GM19351 (cell line): ENCODE results near the gene RASAL2.
A peak's percentile ranks its signal among the peaks of the same experiment; 100 is the strongest.
"Not testable (repeated sequence)": the region's sequence is repeated elsewhere in the genome, so short reads cannot be mapped to it uniquely, and the experiment has no call there.

ENCODE experiments used
- ATAC-seq: cut with Tn5 transposase; IDR thresholded peaks from one replicate; pipeline ENCODE4 v1.9.1; 2021; ENCODE audit warnings: mild to moderate bottlenecking, moderate library complexity; ENCODE audit not compliant: unreplicated experiment

The RASAL2 gene

DNA sequence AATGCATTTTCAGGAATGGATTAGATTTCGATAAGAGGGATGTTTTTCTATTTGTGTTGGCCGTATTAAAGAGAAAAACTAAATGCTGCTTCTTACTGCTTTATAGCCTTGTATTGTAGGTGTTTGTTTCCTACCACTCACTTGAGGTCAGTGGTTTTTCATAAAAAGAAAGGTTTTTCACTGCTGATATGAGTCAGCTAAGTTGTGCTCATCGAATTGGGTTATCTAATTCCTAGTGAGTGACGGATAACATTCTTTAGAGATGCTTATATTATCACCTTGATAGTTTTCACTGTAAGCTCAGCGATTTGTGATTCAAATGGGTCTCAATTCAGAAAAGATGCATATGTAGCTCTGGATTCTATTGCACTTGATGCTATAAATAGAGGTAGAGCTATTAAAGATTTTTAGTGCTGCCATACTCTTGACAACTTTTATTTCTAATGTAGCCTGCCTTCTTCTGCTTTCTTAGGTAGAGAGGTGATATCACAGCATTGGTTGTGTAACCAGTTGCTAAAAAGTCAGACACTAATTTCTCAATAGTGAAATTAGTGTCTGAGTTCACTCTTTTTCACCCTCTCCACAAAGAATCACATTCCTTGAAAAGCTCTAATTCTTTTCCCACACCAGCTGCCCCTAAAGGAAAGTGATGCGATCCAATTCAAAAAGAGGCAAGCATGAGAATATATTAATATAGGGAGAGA lies 180.0 kb downstream of the RASAL2 start:
- ATAC-seq: peak; percentile 94

DNA sequence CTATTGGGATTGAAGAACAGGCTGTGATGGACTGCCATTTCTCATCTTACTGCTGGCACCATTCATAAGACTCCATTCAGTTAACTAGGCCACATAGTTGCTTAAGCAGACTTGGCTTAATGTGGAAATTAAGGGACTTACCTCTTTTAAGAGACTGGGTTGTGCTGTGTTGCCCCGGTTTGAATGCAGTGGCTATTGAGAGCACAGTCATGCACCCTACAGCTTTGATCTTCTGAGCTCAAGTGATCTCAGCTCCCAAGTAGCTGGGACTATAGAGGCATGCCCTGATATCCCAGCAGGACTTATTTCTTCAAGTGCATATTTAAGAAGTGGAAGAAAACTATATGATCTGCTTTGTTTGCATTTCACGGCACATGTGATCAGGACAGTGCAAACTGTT lies 181.1 kb downstream of the RASAL2 start:
- no peak for ATAC-seq

DNA sequence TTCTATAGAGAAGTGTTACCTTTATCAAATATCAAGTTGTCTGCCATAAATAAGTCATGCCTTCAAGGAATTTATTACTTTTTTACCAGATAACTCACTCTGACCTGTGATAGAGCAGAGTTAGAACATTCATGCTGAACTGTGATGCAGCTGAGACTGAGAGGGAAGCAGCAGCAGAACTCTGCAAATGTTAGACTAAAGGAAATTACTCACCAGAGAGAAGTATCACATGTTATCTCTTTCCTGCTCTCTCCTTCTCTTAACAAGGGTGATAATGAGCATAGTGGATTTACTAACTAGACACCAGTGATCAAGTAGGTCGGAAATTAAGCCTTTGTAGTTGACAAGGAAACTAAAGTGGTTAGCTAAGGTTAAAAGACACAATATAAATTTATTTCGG lies 181.6 kb downstream of the RASAL2 start:
- no peak for ATAC-seq

DNA sequence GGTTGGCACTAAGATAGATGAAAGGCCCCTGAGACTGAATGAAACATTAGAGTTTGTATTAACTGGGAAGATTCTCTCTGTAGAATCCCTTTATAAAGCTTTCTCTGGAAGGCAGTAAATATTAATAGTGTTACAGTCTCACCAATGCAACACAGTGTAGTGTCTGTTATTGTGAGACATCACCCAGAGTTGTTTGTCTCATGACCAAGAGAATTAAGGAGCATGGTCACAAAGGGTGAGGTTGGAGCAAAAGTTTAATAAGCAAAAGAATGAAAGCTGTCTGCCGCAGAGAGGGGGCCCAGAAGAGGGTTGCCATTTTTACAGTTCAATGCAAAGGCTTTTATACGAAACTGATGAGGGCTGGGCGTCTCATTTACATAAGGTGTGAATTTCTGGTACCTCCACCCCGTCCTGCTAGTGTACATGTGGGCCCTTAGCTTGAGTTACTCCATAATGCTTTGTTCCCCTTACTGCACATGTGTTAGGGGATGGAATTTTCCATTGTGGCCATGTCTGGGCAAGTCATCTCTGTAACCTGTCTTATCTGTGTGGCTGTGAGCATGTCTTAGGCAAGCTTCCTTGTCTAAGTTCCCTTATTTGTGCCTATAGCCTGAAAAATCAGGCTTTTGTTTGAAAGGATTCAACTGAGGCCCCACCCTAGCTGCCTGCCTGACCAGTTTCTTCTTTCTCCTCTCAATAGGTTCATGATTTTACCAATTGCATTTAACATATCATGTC lies 184.1 kb downstream of the RASAL2 start:
- no peak for ATAC-seq

DNA sequence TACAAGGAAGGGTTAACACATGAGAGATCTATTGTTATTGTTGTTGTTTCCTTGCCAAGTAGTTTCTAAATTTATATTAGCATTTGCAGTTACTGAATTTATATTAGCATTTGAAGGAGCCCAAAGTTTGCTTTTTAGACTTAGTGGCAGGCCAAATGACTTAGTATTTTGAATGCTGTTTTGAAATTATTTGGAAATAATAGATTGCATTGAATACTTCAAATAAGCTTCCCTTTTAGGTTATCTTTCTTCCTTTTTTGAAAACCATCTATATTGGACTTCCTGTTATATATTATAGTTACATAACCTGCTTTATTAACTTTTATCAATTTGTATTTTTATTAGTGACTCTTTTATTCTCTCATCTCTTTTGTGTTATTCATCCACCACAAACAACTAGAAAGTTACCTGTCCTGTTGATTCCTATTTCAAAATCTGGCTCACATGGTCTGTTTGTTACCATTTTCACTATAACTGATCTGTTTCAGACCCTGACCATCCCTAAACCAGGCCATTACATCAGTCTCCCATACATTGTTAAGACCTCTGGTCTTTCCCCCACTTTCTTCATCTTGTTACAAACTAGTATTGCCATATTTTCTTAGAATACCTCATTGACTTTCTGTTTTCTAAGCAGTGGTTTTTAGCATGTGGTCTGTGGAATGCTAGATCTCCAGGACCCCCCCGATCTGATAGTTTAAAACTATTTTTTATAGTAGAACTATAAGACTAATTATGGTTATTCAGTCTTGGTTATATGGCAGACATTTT lies 185.2 kb downstream of the RASAL2 start:
- no peak for ATAC-seq

DNA sequence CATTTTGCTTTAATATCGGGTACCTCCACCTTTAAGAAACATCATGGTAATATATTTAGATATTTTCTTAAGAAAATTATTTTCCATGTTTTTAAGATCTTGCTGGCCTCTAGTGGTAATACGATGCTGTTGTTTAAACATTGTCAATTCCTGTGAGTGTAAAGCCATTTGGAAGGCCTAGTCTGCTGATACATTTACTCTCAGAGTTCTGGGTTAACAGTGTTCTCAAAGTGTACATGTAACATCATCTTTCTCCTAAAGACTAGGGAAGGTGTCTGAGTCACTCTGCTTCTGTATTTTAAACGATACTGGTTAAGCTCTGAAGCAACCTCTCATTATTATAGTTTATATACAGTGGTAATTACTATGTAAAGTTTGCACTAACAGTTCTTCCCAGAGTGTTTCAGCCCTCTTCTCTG lies 189.1 kb downstream of the RASAL2 start:
- ATAC-seq: no peak

DNA sequence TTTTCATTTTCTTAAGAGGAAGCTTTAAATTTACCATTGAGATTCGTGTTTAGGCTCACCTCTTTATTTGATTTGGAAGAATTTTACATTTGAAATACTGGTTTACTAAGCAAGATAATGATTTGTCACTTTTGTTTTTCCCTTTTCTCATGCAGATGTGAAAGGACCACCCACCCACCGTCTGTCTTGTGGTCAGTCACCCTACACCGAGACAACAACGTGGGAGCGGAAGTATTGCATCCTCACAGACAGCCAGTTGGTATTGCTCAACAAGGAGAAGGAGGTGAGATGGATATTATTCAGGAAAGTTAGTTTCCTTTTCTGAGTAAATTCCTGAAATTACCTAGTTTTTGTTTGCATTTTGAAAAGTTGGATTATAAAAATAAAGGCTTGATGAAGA lies 189.5 kb downstream of the RASAL2 start:
- no peak for ATAC-seq

DNA sequence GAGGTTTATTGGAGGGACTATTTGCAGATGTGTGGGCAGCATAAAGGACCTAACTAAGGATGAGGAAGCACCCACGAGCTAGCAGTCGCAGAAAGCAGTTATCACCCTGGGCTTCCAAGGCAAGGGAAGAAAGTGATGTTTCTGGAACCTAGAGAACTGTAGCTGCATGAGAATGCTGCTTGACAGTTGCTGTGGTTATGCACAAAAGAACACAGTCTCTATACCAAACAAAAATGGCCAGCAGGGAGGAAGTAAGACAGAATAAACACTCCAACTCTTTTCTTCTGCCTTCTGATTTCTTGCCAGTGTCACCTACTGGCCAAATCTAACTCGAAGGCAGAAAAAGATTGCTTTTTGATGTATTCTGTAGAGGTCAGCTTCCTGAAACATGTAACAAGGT lies 190.2 kb downstream of the RASAL2 start:
- ATAC-seq: no peak

DNA sequence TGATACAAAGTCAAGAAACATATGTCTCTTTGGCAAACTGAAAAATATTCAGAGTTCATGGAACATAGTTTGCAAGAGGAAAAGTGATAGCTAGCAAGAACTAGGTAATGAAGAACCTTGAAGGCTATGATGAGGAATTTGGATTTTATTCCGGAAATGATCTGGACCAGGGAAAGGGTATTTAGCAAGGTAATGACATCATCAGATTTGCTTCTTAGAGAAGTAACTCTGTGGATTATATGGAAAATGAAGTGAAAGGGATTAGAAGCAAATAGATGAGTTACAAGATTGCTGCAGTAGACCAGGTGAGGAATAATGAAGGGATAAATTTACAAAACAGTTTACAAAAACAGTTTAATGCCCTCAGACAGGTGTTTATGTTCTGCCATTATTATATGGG lies 197.3 kb downstream of the RASAL2 start:
- ATAC-seq: no peak

DNA sequence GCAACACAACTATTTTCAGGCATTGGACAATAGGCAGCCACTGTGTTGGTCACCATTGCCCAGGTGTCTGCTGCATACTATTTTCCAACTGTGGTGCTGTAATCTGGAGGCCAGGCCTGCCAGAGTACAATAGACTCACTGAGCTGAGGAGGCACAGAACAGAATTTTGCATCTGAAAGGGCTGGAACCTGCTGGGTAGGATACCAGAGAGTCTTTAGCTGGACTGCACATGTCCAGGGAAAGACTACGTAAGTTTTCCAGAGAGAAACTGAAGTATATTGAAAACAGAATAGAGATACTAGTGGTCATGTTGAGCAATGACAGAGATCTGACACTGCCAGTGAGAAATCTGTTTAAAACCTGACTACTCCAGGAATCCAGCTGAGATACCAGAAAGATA lies 200.8 kb downstream of the RASAL2 start:
- ATAC-seq: no peak

DNA sequence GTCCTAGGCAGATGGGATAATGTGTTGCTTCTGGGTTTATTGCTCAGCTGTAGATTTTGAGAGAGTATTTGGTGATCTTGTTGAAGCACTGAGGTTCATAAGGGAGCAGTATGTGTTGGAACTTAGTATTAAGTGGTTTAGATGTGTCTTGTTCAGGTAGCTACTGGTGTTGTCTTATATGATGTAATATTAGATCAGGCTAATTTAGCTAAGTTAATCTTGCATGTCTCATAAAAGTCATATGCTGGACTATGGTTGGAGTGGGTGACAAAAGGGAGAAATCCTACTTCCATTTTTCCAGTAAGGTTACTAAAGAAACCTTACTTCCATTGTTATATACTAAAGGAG lies 206.4 kb downstream of the RASAL2 start:
- ATAC-seq: no peak

DNA sequence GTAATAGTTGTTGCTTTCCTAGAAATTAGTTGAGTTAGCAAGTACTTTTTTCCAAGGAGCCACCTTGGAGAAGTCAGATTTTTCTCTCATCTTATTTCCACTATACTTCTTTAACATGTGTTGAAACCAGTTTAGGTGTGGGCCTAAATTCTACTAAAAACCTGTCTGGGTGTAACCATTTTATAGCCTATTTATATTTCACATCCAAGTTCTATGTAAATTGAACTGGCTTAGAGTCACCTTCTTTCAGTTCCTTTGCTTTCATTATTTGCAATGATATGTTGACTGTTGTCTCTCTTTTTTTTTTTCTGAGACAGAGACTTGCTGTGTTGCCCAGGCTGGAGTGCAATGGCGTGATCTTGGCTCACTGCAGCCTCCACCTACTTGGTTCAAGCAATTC lies 207.2 kb downstream of the RASAL2 start:
- ATAC-seq: no peak

DNA sequence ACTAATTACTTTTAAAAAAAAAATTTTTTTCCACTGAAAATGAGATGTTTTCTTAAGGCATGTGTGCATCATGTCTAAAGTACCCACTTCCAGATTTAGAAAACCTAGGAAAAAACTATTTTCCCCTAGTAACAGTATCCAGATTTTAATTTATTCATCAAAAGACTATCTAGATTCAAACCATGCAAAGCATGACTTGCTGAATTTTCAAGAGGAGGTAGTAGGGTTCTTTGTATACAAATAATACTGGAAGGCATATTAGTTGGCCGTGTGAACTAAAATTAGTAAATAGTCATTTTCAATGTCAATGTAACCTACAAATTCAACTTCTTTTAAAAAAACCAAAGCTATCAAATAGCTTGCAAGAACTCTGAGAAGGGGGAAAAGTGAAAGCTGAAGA lies 213.4 kb downstream of the RASAL2 start:
- no peak for ATAC-seq

DNA sequence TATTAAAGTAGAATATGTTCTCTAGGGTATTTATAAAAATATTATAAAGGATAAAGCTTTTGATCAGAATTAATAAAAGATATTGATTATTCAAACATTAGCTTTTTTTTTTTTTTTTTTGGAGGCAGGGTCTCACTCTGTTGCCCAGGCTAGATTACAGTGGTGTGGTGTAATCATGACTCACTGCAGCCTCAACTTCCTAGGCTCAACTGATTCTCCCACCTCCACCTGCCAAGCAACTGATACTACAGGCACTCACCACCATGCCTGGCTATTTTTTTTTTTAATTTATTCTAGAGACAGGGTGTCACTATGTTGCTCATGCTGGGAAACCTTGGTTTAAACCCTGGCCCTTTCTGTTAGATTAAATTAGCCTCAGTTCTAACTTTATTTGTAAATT lies 214.5 kb downstream of the RASAL2 start:
- no peak for ATAC-seq

DNA sequence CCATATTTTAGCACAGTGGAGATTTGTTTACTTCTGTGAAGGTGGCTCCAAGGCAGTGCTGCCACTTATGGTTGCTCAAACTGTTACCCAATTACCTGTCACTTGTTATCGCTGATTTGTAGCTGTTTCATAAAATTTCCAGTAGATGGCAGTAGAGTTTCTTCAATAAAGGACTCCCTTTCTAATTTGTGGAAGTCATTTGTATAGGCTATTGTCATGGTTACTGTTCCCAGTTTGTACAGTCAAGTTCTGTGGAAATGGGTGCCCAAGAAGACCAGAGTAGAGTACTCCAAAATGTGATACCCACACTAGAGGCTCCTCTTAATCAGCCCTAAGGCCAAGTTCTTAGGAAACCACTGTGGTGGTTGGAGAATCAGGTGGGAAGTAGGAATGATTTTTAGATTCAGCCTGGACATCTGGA lies 216.8 kb downstream of the RASAL2 start:
- ATAC-seq: peak; percentile 93

DNA sequence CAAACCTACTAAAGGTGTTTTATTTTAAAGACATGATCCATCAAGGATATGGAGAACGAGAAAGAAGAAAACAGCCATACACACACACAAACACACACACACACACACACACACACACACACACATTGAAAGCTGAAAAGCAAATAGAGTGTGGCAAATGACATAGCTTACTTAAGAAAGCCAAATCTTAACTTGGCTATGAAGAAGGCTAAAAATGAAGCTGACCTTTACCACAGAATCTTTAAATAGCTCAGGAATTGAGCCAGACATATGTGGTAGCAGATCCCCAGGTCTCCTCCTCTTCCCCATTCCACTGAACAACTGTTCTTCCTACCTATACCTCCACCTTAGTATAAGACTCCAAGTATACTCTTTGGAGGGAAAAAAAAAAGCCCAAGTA lies 217.3 kb downstream of the RASAL2 start:
- no peak for ATAC-seq

DNA sequence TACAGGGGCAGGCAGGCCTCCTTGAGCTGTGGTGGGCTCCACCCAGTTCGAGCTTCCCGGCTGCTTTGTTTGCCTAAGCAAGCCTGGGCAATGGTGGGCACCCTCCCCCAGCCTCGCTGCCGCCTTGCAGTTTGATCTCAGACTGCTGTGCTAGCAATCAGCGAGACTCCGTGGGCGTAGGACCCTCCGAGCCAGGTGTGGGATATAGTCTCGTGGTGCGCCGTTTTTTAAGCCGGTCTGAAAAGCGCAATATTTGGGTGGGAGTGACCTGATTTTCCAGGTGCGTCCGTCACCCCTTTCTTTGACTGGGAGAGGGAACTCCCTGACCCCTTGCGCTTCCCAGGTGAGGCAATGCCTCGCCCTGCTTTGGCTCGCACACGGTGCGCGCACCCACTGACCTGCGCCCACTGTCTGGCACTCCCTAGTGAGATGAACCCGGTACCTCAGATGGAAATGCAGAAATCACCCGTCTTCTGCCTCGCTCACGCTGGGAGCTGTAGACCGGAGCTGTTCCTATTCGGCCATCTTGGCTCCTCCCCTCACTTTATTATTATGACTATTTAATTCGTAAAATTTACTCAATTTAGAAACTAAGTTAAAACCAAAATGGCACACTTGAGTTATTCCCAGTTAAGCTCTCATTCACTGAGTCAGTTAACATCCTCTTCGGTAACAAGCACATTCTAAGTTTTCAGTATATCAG lies 226.5 kb downstream of the RASAL2 start:
- not testable (repeated sequence) for ATAC-seq

DNA sequence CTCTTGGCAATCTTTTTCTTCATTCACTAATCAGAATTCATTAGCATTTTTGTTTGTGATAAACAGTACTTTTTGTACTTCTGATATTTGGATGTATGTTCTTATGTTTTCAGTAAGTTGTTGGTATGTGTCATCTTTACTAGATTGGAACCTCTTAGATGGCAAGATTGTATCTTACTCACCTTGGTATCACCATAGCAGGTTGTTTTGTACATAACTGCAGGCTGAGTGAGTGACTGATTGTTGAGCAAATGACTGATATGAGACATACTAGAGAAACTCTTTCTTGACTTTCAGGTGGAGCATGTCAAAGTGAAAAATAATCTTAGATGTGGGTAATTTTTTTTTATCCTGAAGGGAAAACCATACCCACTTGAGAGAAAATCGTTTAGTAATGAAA lies 229.2 kb downstream of the RASAL2 start:
- no peak for ATAC-seq

DNA sequence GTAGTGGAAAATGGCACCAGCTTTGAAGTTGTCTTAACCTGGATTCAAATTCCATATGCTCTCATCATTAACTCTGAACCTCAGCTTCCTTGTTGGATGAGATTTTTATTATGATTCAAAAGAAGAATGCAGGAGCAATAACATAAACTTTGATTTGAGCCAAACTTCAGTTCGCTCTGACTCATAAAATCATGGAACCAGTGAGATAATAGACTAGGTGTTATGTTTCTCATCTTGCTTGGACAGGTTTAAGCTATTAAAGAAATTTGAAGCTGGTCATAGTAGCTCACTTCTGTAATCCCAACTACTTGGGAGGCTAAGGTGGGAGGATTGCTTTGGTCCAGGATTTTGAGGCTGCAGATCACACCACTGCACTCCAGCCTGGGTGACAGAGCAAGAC lies 230.1 kb downstream of the RASAL2 start:
- ATAC-seq: no peak

DNA sequence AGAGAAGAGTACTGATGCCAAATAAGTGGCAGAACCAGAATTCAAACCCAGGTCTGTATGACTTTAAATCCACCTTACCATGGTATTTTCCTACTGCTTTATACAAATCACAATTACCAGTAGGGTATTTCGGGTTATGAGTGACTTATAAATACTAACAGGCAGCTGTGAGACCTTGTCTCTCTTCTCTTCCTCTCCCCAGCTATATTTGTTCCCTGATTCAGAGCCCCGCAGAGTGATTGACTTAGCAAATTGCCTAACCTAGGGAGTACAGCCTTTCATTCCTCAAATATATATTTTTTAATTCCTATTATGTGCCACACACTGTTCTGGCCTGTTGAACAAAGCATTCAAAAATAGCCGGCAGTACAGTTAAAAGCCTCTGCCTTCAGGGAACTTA lies 234.8 kb downstream of the RASAL2 start:
- no peak for ATAC-seq

DNA sequence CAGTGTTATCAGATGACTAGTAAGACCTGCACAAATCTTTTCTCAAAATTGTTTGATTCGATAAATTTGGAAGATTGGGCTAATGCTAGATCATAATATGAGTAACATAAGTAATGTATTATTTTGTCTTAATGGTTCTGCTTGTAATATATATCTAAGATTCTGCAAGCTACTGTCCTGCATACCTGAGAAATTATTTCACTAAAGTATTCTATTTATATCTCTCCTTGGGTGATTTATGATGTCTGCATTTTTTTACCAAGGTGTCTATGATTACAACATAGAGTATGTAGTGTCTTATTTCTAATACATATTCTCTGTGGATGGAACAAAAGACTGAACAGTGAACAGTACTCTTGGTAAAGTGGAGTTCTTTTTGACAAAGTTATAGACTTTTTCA lies 236.2 kb downstream of the RASAL2 start:
- ATAC-seq: no peak
